ENCODE measurements around the gene PIP5K1C. TPM values are rescaled to one million over a fixed set of nuclear protein-coding genes. Genes with fewer than 3 reads are reported as not detected.

The PIP5K1C gene
- total and polyA plus RNA-seq, 10 of the 15 experiments (the other 5 are each of a cell fraction or from before 2014, with no cell fraction given): 0.39 to 19.6 (median 5.3) TPM

GRCh38 chr19:3632739-3633558 lies 67.3 kb downstream of the PIP5K1C start:
- Histone ChIP-seq H3K4me1 (ENCODE audit: control insufficient read depth, insufficient read depth, low read length) (no peaks in the 10 kb centered on the region), H3K4me2 (ENCODE audit: control insufficient read depth, insufficient read depth) (no peak overlapping the region), H3K27me3 (replicated peaks in 1 of 2; ENCODE audit: control insufficient read depth in 2 of 2, insufficient read depth in 2 of 2, low read length in 1 of 2) (no peaks in the 10 kb centered on the region), H3K79me2 (ENCODE audit: control insufficient read depth, insufficient read depth, low read length) (no peaks in the 10 kb centered on the region), H2AFZ (ENCODE audit: control insufficient read depth, low read depth, low read length) (no peak overlapping the region), H3K36me3 (ENCODE audit: control insufficient read depth in 2 of 2, insufficient read depth in 2 of 2, low read length in 1 of 2) (no peaks in the 10 kb centered on the region), H3K4me3 (no peak overlapping the region), H3K27ac (ENCODE audit: control insufficient read depth, insufficient read depth) (no peak overlapping the region), H3K9ac (ENCODE audit: control insufficient read depth, insufficient read depth, low read length) (no peak overlapping the region), H4K20me1 (ENCODE audit: control insufficient read depth, insufficient read depth) (no peaks in the 10 kb centered on the region), H3K9me3 (replicated peaks; ENCODE audit: control insufficient read depth, insufficient read depth, low read length) (no peaks in the 10 kb centered on the region)
- TF ChIP-seq REST (IDR thresholded peaks at IDR 0.05; ENCODE audit: low read depth, low read length): no peak
- no peak for TF ChIP-seq ZBED1 (IDR thresholded peaks at IDR 0.05; ENCODE audit: borderline replicate concordance)
- no peak for TF ChIP-seq RELA (IDR thresholded peaks at IDR 0.05; ENCODE audit: borderline replicate concordance, partially characterized antibody)
- TF ChIP-seq KAT2A (conservative IDR thresholded peaks at IDR 0.05; ENCODE audit: control insufficient read depth, low read depth, low read length): no peak
- no peak for TF ChIP-seq NFXL1 (IDR thresholded peaks at IDR 0.05; ENCODE audit: borderline replicate concordance)
- no peak for TF ChIP-seq NBN (IDR thresholded peaks at IDR 0.05)
- no peak for TF ChIP-seq RCOR1 (conservative IDR thresholded peaks at IDR 0.05; ENCODE audit: low read depth, low read length)
- no peak for TF ChIP-seq HCFC1 (IDR thresholded peaks at IDR 0.05; ENCODE audit: low read length)
- no peak for TF ChIP-seq SMARCA5 (IDR thresholded peaks at IDR 0.05)
- no peak for TF ChIP-seq BACH1 (IDR thresholded peaks at IDR 0.05; ENCODE audit: borderline replicate concordance)
- no peak for TF ChIP-seq CREM (IDR thresholded peaks at IDR 0.05; ENCODE audit: low read depth)
- no peak for TF ChIP-seq CEBPB (IDR thresholded peaks at IDR 0.05; ENCODE audit: borderline replicate concordance in 1 of 2, low read depth in 2 of 2, low read length in 2 of 2)
- no peak for TF ChIP-seq MAX (IDR thresholded peaks at IDR 0.05; ENCODE audit: low read depth, low read length)
- TF ChIP-seq TCF12 (IDR thresholded peaks at IDR 0.05; ENCODE audit: low read depth, low read length): no peak
- TF ChIP-seq ATF3 (IDR thresholded peaks at IDR 0.05; ENCODE audit: borderline replicate concordance, extremely low read depth, low read depth, low read length): no peak
- in situ Hi-C loops (cut with MboI) (no loop called here), intact Hi-C loops (cut with micrococcal nuclease; ENCODE audit: unreplicated experiment) (no loop called here)
- POLR2A ChIA-PET: no interaction called here
- DNase-seq (ENCODE audit: low read depth, low spot score) (no peak), FAIRE-seq (no peak), ATAC-seq (no peak)
- CTCF ChIA-PET: interaction anchor here (1.1 kb wide), 1 partner anchor 14 kb away, joined by 3 read pairs; no protein-coding TSS in a partner anchor
- BruUV-seq (replicated peaks): no TSS peak
- WGBS (ENCODE audit: insufficient coverage, insufficient replicate concordance, low lambda C conversion rate, missing lambda C conversion rate): 86% methylated on average over 35 of the region's 50 CpGs
- SMC1A ChIA-PET (ENCODE audit: uncharacterized antibody, unreplicated experiment): no interaction called here
- RAD21 ChIA-PET (ENCODE audit: unreplicated experiment): no interaction called here
